HG03439 (cell line): Measurements from ENCODE around the gene C11orf86.
"Not testable (repeated sequence)": the region's sequence is repeated elsewhere in the genome, so short reads cannot be mapped to it uniquely, and the experiment has no call there.

ENCODE experiments used
- ATAC-seq: cut with Tn5 transposase; IDR thresholded peaks from one replicate; pipeline ENCODE4 v1.9.1; 2021; ENCODE audit warnings: mild to moderate bottlenecking, moderate library complexity; ENCODE audit not compliant: unreplicated experiment

Gene C11orf86

GRCh38 chr11:66974724-66975404 is at the start of gene C11orf86:
TSS of gene C11orf86 (plus strand) at chr11:66975304. CDS start at chr11:66975363, 59 bp downstream.
- no peak for ATAC-seq

- no peak for ATAC-seq
Measured at GRCh38 chr11:66929753-66930152, 45.4 kb upstream of the C11orf86 start.

GRCh38 chr11:66932543-66932942 is 42.6 kb upstream of the C11orf86 start:
- ATAC-seq = no peak

- no peak for ATAC-seq
Measured at GRCh38 chr11:66933531-66933930, 41.6 kb upstream of the C11orf86 start.

- ATAC-seq = no peak
Measured at GRCh38 chr11:66934950-66935779, 39.9 kb upstream of the C11orf86 start.

GRCh38 chr11:66936311-66936711 is 38.8 kb upstream of the C11orf86 start:
- no peak for ATAC-seq

- ATAC-seq = no peak
Measured at GRCh38 chr11:66937193-66937733, 37.8 kb upstream of the C11orf86 start.

- ATAC-seq = no peak
Measured at GRCh38 chr11:66938582-66939135, 36.4 kb upstream of the C11orf86 start.

GRCh38 chr11:66950112-66950535 is 25.0 kb upstream of the C11orf86 start:
- ATAC-seq = no peak

GRCh38 chr11:66951135-66951534 is 24.0 kb upstream of the C11orf86 start:
- no peak for ATAC-seq

GRCh38 chr11:66951927-66952337 is 23.2 kb upstream of the C11orf86 start:
- no peak for ATAC-seq

GRCh38 chr11:66953081-66953833 is 21.8 kb upstream of the C11orf86 start:
- ATAC-seq = no peak

GRCh38 chr11:66956689-66957290 is 18.3 kb upstream of the C11orf86 start:
- ATAC-seq = no peak

GRCh38 chr11:66957971-66958231 is 17.2 kb upstream of the C11orf86 start:
- ATAC-seq = no peak

- ATAC-seq = peak; percentile 95
Measured at GRCh38 chr11:66958232-66958955, 16.7 kb upstream of the C11orf86 start, which contains the start of gene PC. TSS of gene PC (minus strand) at chr11:66958383. CDS start at chr11:66872159, 86,224 bp downstream.

- no peak for ATAC-seq
Measured at GRCh38 chr11:66958956-66959274, 16.2 kb upstream of the C11orf86 start.

GRCh38 chr11:66961691-66962213 is 13.4 kb upstream of the C11orf86 start:
- ATAC-seq = not testable (repeated sequence)

GRCh38 chr11:66962247-66962646 is 12.9 kb upstream of the C11orf86 start:
- ATAC-seq = no peak

- ATAC-seq = no peak
Measured at GRCh38 chr11:66962801-66963200, 12.3 kb upstream of the C11orf86 start.

GRCh38 chr11:66964495-66964894 is 10.6 kb upstream of the C11orf86 start:
- no peak for ATAC-seq
